Stimulated activated CD4-positive, alpha-beta T cell treated with anti-CD3 and anti-CD28 coated beads, Interleukin-2, amount 100 ng/mL, for 24 hours (primary cell): ENCODE results near the gene ABCG4.
A peak's percentile ranks its signal among the peaks of the same experiment; 100 is the strongest.
"Not testable (repeated sequence)": the region's sequence is repeated elsewhere in the genome, so short reads cannot be mapped to it uniquely, and the experiment has no call there.

Experiments
- DNase-seq, 2 donors: peaks; one replicate each; pipeline ENCODE4 v3.0.0-alpha.2; 2020

The ABCG4 gene

GRCh38 chr11:119149018-119149785 lies at the start of gene ABCG4:
TSS of gene ABCG4 (plus strand) at chr11:119149052. CDS start at chr11:119149966, 914 bp downstream.
- DNase-seq: peak; percentile 28 to 45

- no peak for DNase-seq
Observed at GRCh38 chr11:119099711-119100110, 49.1 kb upstream of the ABCG4 start.

GRCh38 chr11:119100246-119100970 lies 48.4 kb upstream of the ABCG4 start:
- no peak for DNase-seq

GRCh38 chr11:119100994-119101758 lies 47.7 kb upstream of the ABCG4 start:
- peak in 1 of 2 donors; percentile 43 for DNase-seq

- peak; percentile 87 to 89 for DNase-seq
Observed at GRCh38 chr11:119101759-119102423, 47.0 kb upstream of the ABCG4 start, which contains the start of gene DPAGT1. TSS of gene DPAGT1 (minus strand) at chr11:119101853. CDS start at chr11:119101655, 198 bp downstream.

- not testable (repeated sequence) for DNase-seq
Observed at GRCh38 chr11:119103161-119103664, 45.6 kb upstream of the ABCG4 start.

- no peak for DNase-seq
Observed at GRCh38 chr11:119103793-119104192, 45.1 kb upstream of the ABCG4 start.

- DNase-seq: peak; percentile 88 to 91
Observed at GRCh38 chr11:119106564-119107537, 42.0 kb upstream of the ABCG4 start, which contains the start of gene C2CD2L. TSS of gene C2CD2L (plus strand) at chr11:119107344. CDS start at chr11:119107742, 398 bp downstream.

- DNase-seq: peak in 1 of 2 donors; percentile 25
Observed at GRCh38 chr11:119107538-119108145, 41.2 kb upstream of the ABCG4 start.

GRCh38 chr11:119108146-119108856 lies 40.6 kb upstream of the ABCG4 start:
- DNase-seq: peak; percentile 37 to 50

GRCh38 chr11:119108857-119109221 lies 40.0 kb upstream of the ABCG4 start:
- DNase-seq: no peak

- DNase-seq: no peak
Observed at GRCh38 chr11:119109843-119110242, 39.0 kb upstream of the ABCG4 start.

GRCh38 chr11:119110439-119110838 lies 38.4 kb upstream of the ABCG4 start:
- DNase-seq: no peak

- no peak for DNase-seq
Observed at GRCh38 chr11:119111361-119111925, 37.4 kb upstream of the ABCG4 start.

- no peak for DNase-seq
Observed at GRCh38 chr11:119112314-119113020, 36.4 kb upstream of the ABCG4 start.

GRCh38 chr11:119113716-119114115 lies 35.1 kb upstream of the ABCG4 start:
- no peak for DNase-seq

GRCh38 chr11:119114351-119114750 lies 34.5 kb upstream of the ABCG4 start:
- no peak for DNase-seq

GRCh38 chr11:119115484-119116234 lies 33.2 kb upstream of the ABCG4 start:
- DNase-seq: peak in 1 of 2 donors; percentile 28
